Astrocyte (in vitro differentiated cells and primary cell): ENCODE measurements around the gene SYNE1. TPM values are rescaled to one million over a fixed set of nuclear protein-coding genes. Genes with fewer than 3 reads are reported as not detected.
A peak's percentile ranks its signal among the peaks of the same experiment; 100 is the strongest.

ENCODE experiments used
- DNase-seq: peaks from one replicate; pipeline ENCODE4 v3.0.0-alpha.2; 2010; ENCODE audit warnings: low read depth
- FAIRE-seq: peaks from 2 replicates; lab custom pipeline; 2011; peaks lifted over from hg19 to GRCh38; lab: Jason Lieb, UNC
- H2AFZ ChIP-seq: 2 replicates; pipeline ENCODE4 v1.6.0; 2012; ENCODE audit warnings: low read depth, low read length, inconsistent platforms
- H3K27ac ChIP-seq: 2 replicates; pipeline ENCODE4 v1.5.1; 2011; ENCODE audit warnings: low read depth, low read length, inconsistent platforms
- H3K27me3 ChIP-seq: 2 replicates; pipeline ENCODE4 v1.6.0; 2011; ENCODE audit warnings: low read length, inconsistent platforms; ENCODE audit not compliant: insufficient read depth
- H3K36me3 ChIP-seq: 2 replicates; pipeline ENCODE4 v1.5.1; 2011; ENCODE audit warnings: low read length, inconsistent platforms; ENCODE audit not compliant: insufficient read depth
- H3K4me1 ChIP-seq: 2 replicates; pipeline ENCODE4 v1.5.1; 2011; ENCODE audit warnings: low read length, inconsistent platforms; ENCODE audit not compliant: insufficient read depth
- H3K4me2 ChIP-seq: 2 replicates; pipeline ENCODE4 v1.6.0; 2012; ENCODE audit warnings: low read length, inconsistent platforms
- H3K4me3 ChIP-seq: 2 replicates; pipeline ENCODE4 v1.5.1; 2011; ENCODE audit warnings: low read depth, mild to moderate bottlenecking, low read length, inconsistent platforms; ENCODE audit not compliant: insufficient read depth
- H3K79me2 ChIP-seq: 2 replicates; pipeline ENCODE4 v1.6.0; 2012; ENCODE audit warnings: mild to moderate bottlenecking, low read length, inconsistent platforms; ENCODE audit not compliant: insufficient read depth
- H3K9ac ChIP-seq: 2 replicates; pipeline ENCODE4 v1.6.0; 2012; ENCODE audit warnings: mild to moderate bottlenecking, low read length, inconsistent platforms
- H3K9me3 ChIP-seq: 2 replicates; pipeline ENCODE4 v1.5.1; 2012; ENCODE audit warnings: low read depth, mild to moderate bottlenecking, low read length, inconsistent platforms; ENCODE audit not compliant: insufficient read depth
- H4K20me1 ChIP-seq: 2 replicates; pipeline ENCODE4 v1.6.0; 2012; ENCODE audit warnings: low read length, inconsistent platforms; ENCODE audit not compliant: insufficient read depth
- H3K27ac Mint-ChIP-seq: one replicate; pipeline ENCODE4 v1.8.0; 2021; ENCODE audit warnings: mild to moderate bottlenecking, mixed read lengths; ENCODE audit not compliant: unreplicated experiment
- H3K27me3 Mint-ChIP-seq: one replicate; pipeline ENCODE4 v1.8.0; 2021; ENCODE audit warnings: low read depth, mixed read lengths; ENCODE audit not compliant: unreplicated experiment
- H3K36me3 Mint-ChIP-seq: one replicate; pipeline ENCODE4 v1.8.0; 2021; ENCODE audit warnings: low read depth, mixed read lengths; ENCODE audit not compliant: unreplicated experiment
- H3K4me1 Mint-ChIP-seq: one replicate; pipeline ENCODE4 v1.8.0; 2021; ENCODE audit warnings: low read depth, mixed read lengths; ENCODE audit not compliant: unreplicated experiment
- H3K4me3 Mint-ChIP-seq: one replicate; pipeline ENCODE4 v1.8.0; 2021; ENCODE audit warnings: mild to moderate bottlenecking, moderate library complexity, mixed read lengths; ENCODE audit not compliant: unreplicated experiment
- H3K9me3 Mint-ChIP-seq: one replicate; pipeline ENCODE4 v1.8.0; 2021; ENCODE audit warnings: mild to moderate bottlenecking, mixed read lengths; ENCODE audit not compliant: unreplicated experiment
- EZH2 ChIP-seq: IDR thresholded peaks from 2 replicates; pipeline ENCODE4 v1.6.1; 2012; ENCODE audit warnings: mild to moderate bottlenecking, low read length, inconsistent platforms; ENCODE audit not compliant: insufficient read depth
- total RNA-seq: library from RNA; stranded (reverse); gene quantifications from 2 replicates; pipeline ENCODE4 v1.2.1, GENCODE V29; 2021
- TF ChIP-seq, protein P1 (sequence below): IDR thresholded peaks from 2 replicates; pipeline ENCODE4 v1.5.1; 2011; ENCODE audit warnings: low read depth, mild to moderate bottlenecking, inconsistent platforms, low read length, moderate library complexity; ENCODE audit not compliant: insufficient read depth

Gene SYNE1
- total RNA-seq, 1 donor from 2014 or later: 66.5 TPM

DNA sequence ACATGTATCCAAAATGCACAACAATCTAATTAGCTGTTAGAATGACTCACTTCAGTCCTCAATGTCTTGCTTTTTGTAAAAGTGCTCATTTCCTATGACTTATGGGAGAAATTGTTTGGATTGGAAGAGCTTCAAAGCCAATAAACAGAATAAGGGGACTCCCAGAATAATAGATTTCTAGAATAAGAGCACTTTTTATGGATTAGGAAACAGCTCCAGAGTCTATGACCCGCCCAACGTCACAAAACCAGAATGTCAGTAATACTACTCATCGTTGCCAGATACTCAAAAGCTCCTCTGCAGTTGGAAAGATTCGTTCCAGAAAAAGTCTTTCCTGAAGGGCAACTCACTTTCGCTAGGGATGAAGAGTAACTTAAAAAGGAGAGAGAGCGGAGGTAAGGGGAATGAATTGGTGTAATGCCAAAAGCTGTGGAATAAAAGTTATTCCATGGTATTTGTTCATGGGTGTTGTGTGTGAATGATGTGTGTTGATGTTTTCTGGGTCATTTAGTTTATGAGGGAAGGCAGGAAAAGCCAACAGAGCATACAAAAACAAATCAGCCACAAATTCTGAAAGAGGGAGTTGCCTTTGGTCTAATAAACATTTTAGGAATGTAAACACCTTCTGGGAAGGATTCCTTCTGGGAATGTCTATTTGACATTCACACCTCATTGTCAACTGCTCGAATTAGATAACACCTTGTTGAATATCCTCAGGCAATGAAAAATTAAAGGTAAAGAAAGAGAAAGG, 64.6 kb downstream of the SYNE1 start:
- FAIRE-seq: peak; percentile 32
- H3K27me3 Mint-ChIP-seq: no peaks in the 10 kb centered on the region
- DNase-seq: peak; percentile 33
- no peaks in the 10 kb centered on the region for H3K9me3 Mint-ChIP-seq
- H3K4me3 ChIP-seq: no peak overlapping the region
- no peaks in the 10 kb centered on the region for H3K27me3 ChIP-seq
- H3K9me3 ChIP-seq: no peaks in the 10 kb centered on the region
- H3K4me3 Mint-ChIP-seq: no peak overlapping the region
- no peaks in the 10 kb centered on the region for H3K79me2 ChIP-seq
- H3K4me1 Mint-ChIP-seq: peaks cover 22% of the 10 kb centered on the region
- TF ChIP-seq EZH2: no peak
- TF ChIP-seq, protein P1, sequence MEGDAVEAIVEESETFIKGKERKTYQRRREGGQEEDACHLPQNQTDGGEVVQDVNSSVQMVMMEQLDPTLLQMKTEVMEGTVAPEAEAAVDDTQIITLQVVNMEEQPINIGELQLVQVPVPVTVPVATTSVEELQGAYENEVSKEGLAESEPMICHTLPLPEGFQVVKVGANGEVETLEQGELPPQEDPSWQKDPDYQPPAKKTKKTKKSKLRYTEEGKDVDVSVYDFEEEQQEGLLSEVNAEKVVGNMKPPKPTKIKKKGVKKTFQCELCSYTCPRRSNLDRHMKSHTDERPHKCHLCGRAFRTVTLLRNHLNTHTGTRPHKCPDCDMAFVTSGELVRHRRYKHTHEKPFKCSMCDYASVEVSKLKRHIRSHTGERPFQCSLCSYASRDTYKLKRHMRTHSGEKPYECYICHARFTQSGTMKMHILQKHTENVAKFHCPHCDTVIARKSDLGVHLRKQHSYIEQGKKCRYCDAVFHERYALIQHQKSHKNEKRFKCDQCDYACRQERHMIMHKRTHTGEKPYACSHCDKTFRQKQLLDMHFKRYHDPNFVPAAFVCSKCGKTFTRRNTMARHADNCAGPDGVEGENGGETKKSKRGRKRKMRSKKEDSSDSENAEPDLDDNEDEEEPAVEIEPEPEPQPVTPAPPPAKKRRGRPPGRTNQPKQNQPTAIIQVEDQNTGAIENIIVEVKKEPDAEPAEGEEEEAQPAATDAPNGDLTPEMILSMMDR: no peak
- no peaks in the 10 kb centered on the region for H3K4me1 ChIP-seq
- H2AFZ ChIP-seq: no peak overlapping the region
- no peak overlapping the region for H3K27ac Mint-ChIP-seq
- H3K27ac ChIP-seq: peak overlapping the region; percentile 1
- no peaks in the 10 kb centered on the region for H3K36me3 ChIP-seq
- H3K36me3 Mint-ChIP-seq: no peaks in the 10 kb centered on the region
- H3K4me2 ChIP-seq: peak overlapping the region; percentile 12
- no peak overlapping the region for H3K9ac ChIP-seq
- no peaks in the 10 kb centered on the region for H4K20me1 ChIP-seq

DNA sequence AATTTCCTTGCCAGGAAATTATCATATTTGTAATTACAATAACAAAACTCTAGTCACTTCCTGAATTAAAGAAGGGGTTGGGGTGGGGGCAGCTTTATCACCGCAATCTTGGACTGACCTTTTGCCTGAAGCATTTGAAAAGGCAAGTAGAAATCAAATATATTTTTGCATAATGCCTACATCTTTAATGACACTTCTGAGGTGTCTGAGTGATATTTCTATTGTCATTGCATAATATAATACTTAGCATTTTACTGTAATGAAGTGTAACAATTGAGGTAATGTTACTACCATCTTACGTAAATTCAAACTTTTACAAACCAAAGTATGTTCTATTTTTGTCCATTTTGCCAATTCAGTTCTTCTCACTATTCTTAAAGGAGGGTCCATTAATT, 65.2 kb downstream of the SYNE1 start:
- FAIRE-seq: no peak
- Mint-ChIP-seq H3K4me3 (no peak overlapping the region), H3K36me3 (no peaks in the 10 kb centered on the region), H3K9me3 (no peaks in the 10 kb centered on the region), H3K4me1 (peaks cover 22% of the 10 kb centered on the region), H3K27ac (no peak overlapping the region), H3K27me3 (no peaks in the 10 kb centered on the region)
- Histone ChIP-seq H3K4me2 (peak overlapping the region; percentile 12), H4K20me1 (no peaks in the 10 kb centered on the region), H3K27me3 (no peaks in the 10 kb centered on the region), H3K4me1 (no peaks in the 10 kb centered on the region), H3K9ac (no peak overlapping the region), H3K4me3 (no peak overlapping the region), H3K36me3 (no peaks in the 10 kb centered on the region), H2AFZ (no peak overlapping the region), H3K9me3 (no peaks in the 10 kb centered on the region), H3K79me2 (no peaks in the 10 kb centered on the region), H3K27ac (no peak overlapping the region)
- DNase-seq: no peak
- TF ChIP-seq EZH2: no peak
- TF ChIP-seq, protein P1: no peak

DNA sequence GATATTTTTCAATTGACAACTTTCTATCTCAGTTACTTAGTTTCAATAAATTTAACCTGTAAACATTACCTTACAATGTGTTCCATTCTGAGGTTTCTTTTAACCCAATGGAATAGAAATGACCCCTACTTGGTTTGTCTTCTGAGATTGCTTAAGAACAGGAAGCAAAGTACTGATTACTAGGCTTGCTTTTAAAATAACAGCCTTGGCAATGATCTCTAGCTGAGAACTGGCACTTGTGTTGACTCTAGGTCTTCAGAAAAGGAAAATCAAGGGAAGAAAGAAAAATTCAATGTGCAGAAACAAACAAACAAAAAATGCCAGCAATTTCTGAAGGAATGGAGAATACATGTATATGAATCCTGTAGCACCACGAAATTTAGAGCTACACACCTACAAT, 66.1 kb downstream of the SYNE1 start:
- Histone ChIP-seq H3K27me3 (no peaks in the 10 kb centered on the region), H3K4me2 (no peak overlapping the region), H3K9ac (no peak overlapping the region), H3K79me2 (no peaks in the 10 kb centered on the region), H4K20me1 (no peaks in the 10 kb centered on the region), H3K36me3 (no peaks in the 10 kb centered on the region), H3K9me3 (no peaks in the 10 kb centered on the region), H3K27ac (no peak overlapping the region), H2AFZ (no peak overlapping the region), H3K4me1 (no peaks in the 10 kb centered on the region), H3K4me3 (no peak overlapping the region)
- TF ChIP-seq EZH2: no peak
- TF ChIP-seq, protein P1: no peak
- FAIRE-seq (no peak), DNase-seq (no peak)
- no peaks in the 10 kb centered on the region for H3K36me3 Mint-ChIP-seq
- no peaks in the 10 kb centered on the region for H3K9me3 Mint-ChIP-seq
- no peaks in the 10 kb centered on the region for H3K27me3 Mint-ChIP-seq
- H3K27ac Mint-ChIP-seq: no peak overlapping the region
- peaks cover 22% of the 10 kb centered on the region for H3K4me1 Mint-ChIP-seq
- H3K4me3 Mint-ChIP-seq: no peak overlapping the region
